IPS DF 6.9 (cell line): ENCODE measurements around the gene ROS1.

Experiments used
- DNase-seq: peaks from one replicate; pipeline ENCODE4 v3.0.0-alpha.2; 2013; ENCODE audit warnings: low read depth, low spot score
- H3K27ac ChIP-seq: one replicate; pipeline ENCODE4 v1.5.1; 2013; ENCODE audit warnings: low read length, control low read depth
- H3K27me3 ChIP-seq: 2 replicates; pipeline ENCODE4 v1.6.1; 2013; ENCODE audit warnings: mild to moderate bottlenecking, low read length; ENCODE audit not compliant: control insufficient read depth, insufficient read depth
- H3K36me3 ChIP-seq: 2 replicates; pipeline ENCODE4 v1.6.1; 2013; ENCODE audit warnings: low read length; ENCODE audit not compliant: control insufficient read depth, insufficient read depth
- H3K4me1 ChIP-seq: 2 replicates; pipeline ENCODE4 v1.6.1; 2013; ENCODE audit warnings: low read length; ENCODE audit not compliant: control insufficient read depth, insufficient read depth
- H3K4me3 ChIP-seq: 2 replicates; pipeline ENCODE4 v1.5.1; 2013; ENCODE audit warnings: mild to moderate bottlenecking, low read length
- H3K9me3 ChIP-seq: 2 replicates; pipeline ENCODE4 v1.6.1; 2013; ENCODE audit warnings: low read length, inconsistent platforms; ENCODE audit not compliant: control insufficient read depth, insufficient read depth
- whole genome bisulfite sequencing: extraction: QIAGEN DNeasy Blood & Tissue Kit; methylation state at CpG from one replicate; pipeline ENCODE4 v1.1.7; 2013; ENCODE audit warnings: mixed read lengths, missing lambda C conversion rate; ENCODE audit not compliant: insufficient read length, insufficient coverage; 5-methylcytosine and 5-hydroxymethylcytosine counted together

Gene ROS1

GRCh38 chr6:117346142-117346930 lies 79.4 kb downstream of the ROS1 start:
- H3K9me3 ChIP-seq, result no peaks in the 10 kb centered on the region
- H3K4me1 ChIP-seq, result no peaks in the 10 kb centered on the region
- H3K27me3 ChIP-seq, result no peaks in the 10 kb centered on the region
- WGBS, result no CpG with 5 or more reads among the region's 7 CpGs
- no peak overlapping the region for H3K4me3 ChIP-seq
- no peak overlapping the region for H3K27ac ChIP-seq
- H3K36me3 ChIP-seq, result no peaks in the 10 kb centered on the region
- no peak for DNase-seq

- Histone ChIP-seq H3K27ac (no peak overlapping the region), H3K27me3 (no peaks in the 10 kb centered on the region), H3K9me3 (no peaks in the 10 kb centered on the region), H3K4me1 (no peaks in the 10 kb centered on the region), H3K36me3 (no peaks in the 10 kb centered on the region), H3K4me3 (no peak overlapping the region)
- WGBS, result no CpG with 5 or more reads among the region's 2 CpGs
- DNase-seq, result no peak
Observed at GRCh38 chr6:117345292-117345610, 80.5 kb downstream of the ROS1 start.

- H3K27ac ChIP-seq, result no peak overlapping the region
- DNase-seq, result no peak
- no peaks in the 10 kb centered on the region for H3K27me3 ChIP-seq
- WGBS, result no CpG with 5 or more reads among the region's 12 CpGs
- no peak overlapping the region for H3K4me3 ChIP-seq
- H3K36me3 ChIP-seq, result no peaks in the 10 kb centered on the region
- no peaks in the 10 kb centered on the region for H3K4me1 ChIP-seq
- no peaks in the 10 kb centered on the region for H3K9me3 ChIP-seq
Observed at GRCh38 chr6:117344444-117345291, 81.1 kb downstream of the ROS1 start.

- no peaks in the 10 kb centered on the region for H3K27me3 ChIP-seq
- H3K9me3 ChIP-seq, result no peaks in the 10 kb centered on the region
- no peak overlapping the region for H3K27ac ChIP-seq
- no peaks in the 10 kb centered on the region for H3K4me1 ChIP-seq
- no CpG with 5 or more reads among the region's 1 CpG for WGBS
- no peaks in the 10 kb centered on the region for H3K36me3 ChIP-seq
- no peak overlapping the region for H3K4me3 ChIP-seq
- no peak for DNase-seq
Observed at GRCh38 chr6:117338567-117338966, 87.2 kb downstream of the ROS1 start.

GRCh38 chr6:117329926-117330325 lies 95.8 kb downstream of the ROS1 start:
- Histone ChIP-seq H3K9me3 (no peaks in the 10 kb centered on the region), H3K27me3 (no peaks in the 10 kb centered on the region), H3K4me1 (no peaks in the 10 kb centered on the region), H3K27ac (no peak overlapping the region), H3K36me3 (no peaks in the 10 kb centered on the region), H3K4me3 (no peak overlapping the region)
- no peak for DNase-seq
- WGBS, result no CpG with 5 or more reads among the region's 7 CpGs

GRCh38 chr6:117328500-117328899 lies 97.2 kb downstream of the ROS1 start:
- no peaks in the 10 kb centered on the region for H3K27me3 ChIP-seq
- WGBS, result no CpG with 5 or more reads among the region's 4 CpGs
- no peaks in the 10 kb centered on the region for H3K9me3 ChIP-seq
- H3K4me3 ChIP-seq, result no peak overlapping the region
- no peak overlapping the region for H3K27ac ChIP-seq
- DNase-seq, result no peak
- H3K4me1 ChIP-seq, result no peaks in the 10 kb centered on the region
- H3K36me3 ChIP-seq, result no peaks in the 10 kb centered on the region

- Histone ChIP-seq H3K9me3 (no peaks in the 10 kb centered on the region), H3K4me3 (no peak overlapping the region), H3K27me3 (no peaks in the 10 kb centered on the region), H3K27ac (no peak overlapping the region), H3K36me3 (no peaks in the 10 kb centered on the region), H3K4me1 (no peaks in the 10 kb centered on the region)
- no peak for DNase-seq
Observed at GRCh38 chr6:117328005-117328389, 97.7 kb downstream of the ROS1 start.

GRCh38 chr6:117327149-117328004 lies 98.4 kb downstream of the ROS1 start:
- H3K36me3 ChIP-seq, result no peaks in the 10 kb centered on the region
- no peak overlapping the region for H3K4me3 ChIP-seq
- no peak for DNase-seq
- no peaks in the 10 kb centered on the region for H3K27me3 ChIP-seq
- WGBS, result no CpG with 5 or more reads among the region's 8 CpGs
- H3K27ac ChIP-seq, result no peak overlapping the region
- H3K9me3 ChIP-seq, result no peaks in the 10 kb centered on the region
- no peaks in the 10 kb centered on the region for H3K4me1 ChIP-seq

GRCh38 chr6:117326396-117326795 lies 99.3 kb downstream of the ROS1 start:
- WGBS, result no CpG with 5 or more reads among the region's 1 CpG
- no peak overlapping the region for H3K4me3 ChIP-seq
- H3K4me1 ChIP-seq, result no peaks in the 10 kb centered on the region
- no peak for DNase-seq
- H3K27ac ChIP-seq, result no peak overlapping the region
- H3K36me3 ChIP-seq, result no peaks in the 10 kb centered on the region
- H3K27me3 ChIP-seq, result no peaks in the 10 kb centered on the region
- no peaks in the 10 kb centered on the region for H3K9me3 ChIP-seq

- H3K4me3 ChIP-seq, result no peak overlapping the region
- no CpG with 5 or more reads among the region's 4 CpGs for WGBS
- no peaks in the 10 kb centered on the region for H3K9me3 ChIP-seq
- peak; percentile 20 for DNase-seq
- H3K4me1 ChIP-seq, result no peaks in the 10 kb centered on the region
- H3K36me3 ChIP-seq, result no peaks in the 10 kb centered on the region
- no peak overlapping the region for H3K27ac ChIP-seq
- no peaks in the 10 kb centered on the region for H3K27me3 ChIP-seq
Observed at GRCh38 chr6:117317261-117317660, 108.5 kb downstream of the ROS1 start.
